Stimulated activated CD8-positive, alpha-beta memory T cell treated with anti-CD3 and anti-CD28 coated beads, Interleukin-2, amount 100 ng/mL, for 48 hours (primary cell): ENCODE results near the gene TGIF2.
A peak's percentile ranks its signal among the peaks of the same experiment; 100 is the strongest.
"Not testable (repeated sequence)": the region's sequence is repeated elsewhere in the genome, so short reads cannot be mapped to it uniquely, and the experiment has no call there.

ENCODE experiments used
- DNase-seq, 2 donors: peaks; one replicate each; pipeline ENCODE4 v3.0.0-alpha.2; 2020; ENCODE audit warnings: low read depth in 2 of 2

Gene TGIF2

DNA sequence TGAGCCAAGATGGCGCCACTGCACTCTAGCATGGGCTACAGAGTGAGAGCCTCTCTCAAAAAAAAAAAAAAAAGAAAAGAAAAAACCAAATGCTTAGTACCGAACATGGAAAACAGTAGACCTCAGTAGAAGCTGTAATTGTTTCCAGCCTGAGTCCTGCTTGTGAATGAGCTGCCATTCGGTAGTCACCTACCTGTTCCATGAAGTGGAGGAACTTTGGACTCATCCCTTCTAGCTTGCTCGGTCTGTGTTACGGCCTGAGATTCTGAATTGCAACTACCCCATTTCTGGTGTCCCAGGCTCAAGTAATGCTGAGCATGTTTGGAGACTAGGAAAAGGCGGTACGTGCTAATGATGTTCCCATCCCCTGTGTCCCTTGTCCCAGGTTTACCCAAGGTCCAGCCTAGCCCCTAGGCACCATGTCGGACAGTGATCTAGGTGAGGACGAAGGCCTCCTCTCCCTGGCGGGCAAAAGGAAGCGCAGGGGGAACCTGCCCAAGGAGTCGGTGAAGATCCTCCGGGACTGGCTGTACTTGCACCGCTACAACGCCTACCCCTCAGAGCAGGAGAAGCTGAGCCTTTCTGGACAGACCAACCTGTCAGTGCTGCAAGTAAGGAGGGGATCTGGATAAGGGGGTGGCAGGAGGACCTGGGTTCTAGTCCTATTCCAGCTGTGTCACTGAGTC lies 5.1 kb downstream of the TGIF2 start:
- no peak for DNase-seq

DNA sequence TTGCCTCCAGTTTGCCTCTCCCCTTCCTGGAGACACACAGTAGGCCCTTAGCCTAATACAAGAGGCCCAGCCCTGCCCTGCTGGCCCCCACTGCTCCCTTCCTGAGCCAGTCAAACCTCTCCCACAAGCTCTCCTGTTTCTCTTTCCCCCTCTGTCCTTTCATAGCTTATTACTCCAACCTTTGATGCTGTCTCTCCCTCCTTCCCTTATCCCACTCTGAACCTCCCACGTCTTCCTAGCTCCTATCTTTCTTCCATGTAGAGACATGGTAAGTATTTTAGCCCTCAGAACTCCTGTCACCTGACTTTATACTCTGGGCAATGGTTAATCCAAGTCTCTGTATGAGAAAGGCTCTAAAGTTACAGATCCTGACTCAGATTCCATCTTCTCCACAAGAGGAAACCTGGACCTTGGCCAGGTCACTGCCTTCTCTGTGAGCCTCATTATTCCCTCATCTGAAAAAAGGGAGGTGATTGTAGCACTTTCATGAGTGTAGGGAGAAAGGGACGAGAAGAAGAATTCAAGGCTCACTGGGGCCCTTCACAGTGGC lies 6.7 kb downstream of the TGIF2 start:
- no peak for DNase-seq

DNA sequence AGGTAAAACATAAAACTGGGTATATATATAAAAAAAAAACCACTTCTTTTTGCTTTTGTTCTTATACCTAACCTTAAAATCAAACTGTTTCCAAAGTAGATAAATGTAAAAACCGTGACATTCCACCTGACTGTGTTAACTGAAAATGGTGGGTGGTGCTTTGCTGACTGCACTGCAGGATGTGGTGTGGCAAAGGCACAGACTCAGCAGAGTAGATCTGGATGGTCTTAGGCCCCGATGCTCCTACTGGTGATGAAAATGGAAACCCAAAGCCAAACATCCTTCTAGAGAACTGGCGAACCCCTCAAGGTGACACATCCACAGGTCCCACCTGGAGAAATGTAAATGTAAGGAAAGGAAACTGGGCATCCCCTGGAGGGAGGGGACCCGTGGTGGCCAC lies 8.9 kb downstream of the TGIF2 start:
- DNase-seq, result no peak

DNA sequence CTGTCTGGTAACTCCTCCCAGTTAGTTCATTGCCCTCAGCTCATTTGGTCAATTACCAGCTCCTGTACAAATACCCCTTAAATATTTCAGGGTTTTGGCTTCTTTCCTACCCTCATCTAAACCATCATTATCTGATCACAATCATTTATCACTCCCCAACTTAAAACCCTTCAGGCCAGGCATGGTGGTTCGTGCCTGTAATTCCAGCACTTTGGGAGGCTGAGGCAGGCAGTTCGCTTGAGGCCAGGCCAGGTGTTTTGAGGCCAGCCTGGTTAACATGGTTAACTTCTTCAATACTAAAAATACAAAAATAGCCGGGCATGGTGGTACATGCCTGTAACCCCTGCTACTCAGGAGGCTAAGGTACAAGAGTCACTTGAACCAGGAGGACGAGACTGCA lies 9.4 kb downstream of the TGIF2 start:
- DNase-seq, result no peak

DNA sequence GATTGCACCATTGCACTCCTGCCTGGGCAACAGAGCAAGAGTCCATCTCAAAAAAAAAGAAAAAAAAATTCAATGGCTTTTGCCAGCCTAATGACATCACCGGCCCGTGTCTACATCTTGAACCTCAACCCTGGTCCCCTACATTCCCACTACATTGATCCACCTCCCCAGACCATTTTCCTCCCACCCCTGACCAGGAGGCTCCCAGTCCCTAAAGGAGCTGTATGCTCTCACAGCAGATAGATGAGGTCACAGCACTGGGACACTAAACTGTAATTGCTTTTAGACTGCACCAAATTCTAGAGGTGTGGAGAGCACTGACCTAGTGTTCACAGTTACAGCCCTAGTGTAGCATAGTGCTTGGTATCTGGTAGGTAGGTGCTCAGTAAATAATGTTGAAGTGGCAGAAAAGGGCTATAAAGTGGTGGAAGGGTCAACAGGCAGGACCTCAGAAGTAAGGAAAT lies 10.7 kb downstream of the TGIF2 start:
- no peak for DNase-seq

DNA sequence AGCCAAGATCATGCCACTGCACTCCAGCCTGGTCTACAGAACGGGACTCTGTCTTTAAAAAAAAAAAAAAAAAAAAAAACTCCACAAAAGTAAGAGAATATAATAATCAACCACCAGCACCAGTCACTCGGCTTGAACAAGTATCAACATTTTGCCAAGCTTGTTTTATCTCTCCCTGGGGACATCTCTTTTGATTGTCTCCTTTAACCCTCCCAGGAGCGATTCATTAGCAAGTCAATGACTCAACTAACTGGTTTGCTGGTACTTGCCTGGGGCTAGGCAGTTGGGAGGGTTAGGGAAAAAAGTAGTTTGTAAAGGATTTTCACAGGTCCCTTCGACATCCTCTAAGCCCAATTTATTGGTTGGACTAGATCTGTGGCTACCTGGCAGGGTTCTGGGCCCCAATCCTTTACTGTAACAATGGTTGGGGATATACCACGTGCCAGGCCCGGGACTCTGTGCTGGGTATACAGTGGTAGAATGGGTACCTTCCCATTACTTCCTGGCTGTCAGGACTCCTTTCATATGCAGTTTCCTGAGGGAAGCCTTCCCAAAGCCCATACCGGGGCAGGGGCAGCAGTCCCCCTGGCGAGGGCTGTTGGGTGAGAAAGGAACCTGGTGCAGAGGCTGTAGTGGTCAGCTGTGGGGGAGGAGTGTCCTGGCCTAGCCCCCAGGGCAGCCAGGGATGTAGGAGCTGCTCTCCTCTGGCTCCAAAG lies 12.2 kb downstream of the TGIF2 start:
- no peak for DNase-seq

DNA sequence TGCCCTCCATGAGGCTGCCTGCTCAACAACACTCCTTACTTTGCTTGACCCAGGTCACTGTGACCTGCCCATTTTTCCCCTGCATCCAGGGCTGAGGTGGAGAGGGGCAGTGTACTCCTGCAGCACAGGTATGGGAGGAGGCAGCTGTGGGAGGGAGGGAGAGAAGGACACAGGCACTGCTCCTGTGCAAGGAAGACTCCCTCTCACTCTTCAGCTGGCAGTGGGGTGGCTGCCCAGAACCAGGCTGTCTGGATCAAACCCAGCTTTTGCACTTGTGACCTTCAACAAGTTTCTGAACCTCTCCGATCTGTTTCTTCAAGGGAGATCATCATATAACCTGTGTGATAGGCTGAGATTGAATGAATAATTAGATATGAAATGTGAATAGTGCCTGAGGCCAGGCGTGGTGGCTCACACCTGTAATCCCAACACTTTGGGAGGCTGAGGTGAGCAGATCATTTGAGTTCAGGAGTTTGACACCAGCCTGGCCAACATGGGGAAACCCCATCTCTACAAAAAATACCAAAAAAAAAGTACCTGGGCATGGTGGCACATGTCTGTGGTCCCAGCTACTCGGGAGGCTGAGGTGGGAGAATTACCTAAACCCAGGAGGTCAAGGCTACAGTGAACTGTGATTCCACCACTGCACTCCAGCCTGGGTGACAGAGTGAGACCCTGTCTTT lies 14.1 kb downstream of the TGIF2 start:
- no peak for DNase-seq

DNA sequence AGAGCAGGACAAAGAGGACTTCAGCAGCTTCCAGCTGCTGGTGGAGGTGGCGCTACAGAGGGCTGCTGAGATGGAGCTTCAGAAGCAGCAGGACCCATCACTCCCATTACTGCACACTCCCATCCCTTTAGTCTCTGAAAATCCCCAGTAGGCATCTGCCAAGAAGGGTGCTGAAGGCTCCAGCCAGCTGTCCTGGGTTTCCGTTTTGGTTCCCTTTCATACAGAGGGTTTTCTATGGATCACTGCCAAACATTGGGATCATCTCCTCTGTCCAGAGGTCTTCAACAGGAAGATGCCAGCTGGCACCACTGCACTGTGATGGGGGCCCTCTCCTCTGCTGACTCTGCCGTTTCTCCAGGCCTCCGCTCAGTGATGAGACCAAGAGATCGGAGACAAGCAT lies 17.9 kb downstream of the TGIF2 start:
- no peak for DNase-seq

DNA sequence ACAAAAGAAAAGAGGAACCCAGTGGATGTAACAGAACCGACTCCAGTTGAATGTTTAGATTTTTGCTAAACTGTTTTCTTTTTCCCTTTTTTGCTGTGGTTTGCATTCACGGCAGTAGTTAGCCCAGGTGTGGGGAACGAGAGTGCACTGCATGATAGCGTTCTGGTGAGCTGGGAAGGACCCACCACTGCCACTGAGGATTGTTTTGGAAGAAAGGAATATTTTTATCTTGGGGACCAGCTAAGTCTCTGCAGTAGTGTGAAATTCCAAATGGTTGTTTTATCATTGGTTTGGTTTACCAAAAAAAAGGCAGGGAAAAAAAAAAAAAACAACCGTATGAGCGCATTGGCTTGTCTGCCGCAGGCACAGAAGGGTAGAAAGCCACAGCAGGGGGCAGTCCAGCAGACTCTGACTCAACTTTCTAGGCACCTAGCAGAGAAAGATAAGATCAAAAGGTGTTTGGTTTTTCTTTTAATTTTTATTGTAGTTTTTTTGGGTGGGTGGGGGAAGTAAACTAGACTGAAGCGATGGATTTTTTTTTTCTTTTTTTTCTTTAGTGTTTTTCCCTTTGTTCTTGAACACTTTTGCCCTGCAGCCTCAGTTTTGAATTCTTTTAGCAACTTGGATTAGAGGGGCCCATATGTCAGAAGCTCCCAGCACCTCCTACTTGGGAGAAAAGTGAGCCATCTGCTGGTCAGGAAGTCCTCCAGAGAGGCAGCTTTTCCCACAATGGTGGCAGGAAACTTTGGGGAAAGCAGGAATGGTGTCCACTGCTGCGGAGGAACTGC lies 18.7 kb downstream of the TGIF2 start:
- no peak for DNase-seq

DNA sequence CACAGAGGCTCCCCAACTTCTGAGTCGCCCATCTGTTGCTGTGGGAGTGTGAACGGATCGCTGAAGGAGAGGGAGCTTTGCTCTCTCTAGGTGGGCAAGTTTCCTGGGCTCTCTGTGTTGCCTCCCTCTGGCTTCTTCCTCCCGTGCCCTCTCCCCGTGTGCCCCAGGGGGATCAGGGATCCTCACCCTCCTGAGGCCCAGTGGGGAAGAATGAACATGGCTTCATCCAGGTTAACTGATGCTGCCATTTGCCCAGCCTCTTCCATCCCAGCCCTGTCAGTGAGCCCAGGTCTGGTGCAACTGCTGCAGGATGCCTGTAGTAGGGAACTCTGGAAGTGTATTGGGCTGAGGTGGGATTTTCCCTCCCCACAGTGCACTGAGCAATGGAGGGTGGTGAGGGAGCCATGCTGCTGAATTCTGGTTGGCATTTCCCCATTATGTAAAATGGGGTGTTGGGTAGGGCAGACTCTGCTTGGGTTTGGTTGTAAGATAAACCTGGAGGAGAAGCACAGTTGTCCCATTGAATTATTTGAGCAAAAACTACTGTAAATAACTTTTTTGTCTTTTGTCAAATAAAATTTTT lies 20.0 kb downstream of the TGIF2 start:
- no peak for DNase-seq

DNA sequence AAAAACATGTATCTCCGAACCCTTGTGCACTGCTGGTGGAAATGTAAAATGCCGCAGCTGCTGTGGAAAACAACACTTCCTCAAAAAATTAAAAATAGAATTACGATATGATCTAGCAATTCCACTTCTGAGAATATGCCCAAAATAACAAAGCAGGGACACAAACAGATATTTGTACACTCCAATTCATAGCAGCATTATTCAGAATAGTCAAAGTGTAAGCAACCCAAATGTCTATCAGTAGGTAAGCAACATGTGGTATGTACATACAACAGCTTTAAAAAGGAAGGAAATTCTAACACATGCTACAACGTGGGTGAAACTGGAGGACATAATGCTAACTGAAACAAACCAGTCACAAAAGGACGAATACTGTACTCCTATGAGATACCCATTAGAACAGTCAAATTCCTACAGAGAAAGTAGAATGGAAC lies 26.5 kb downstream of the TGIF2 start:
- no peak for DNase-seq

DNA sequence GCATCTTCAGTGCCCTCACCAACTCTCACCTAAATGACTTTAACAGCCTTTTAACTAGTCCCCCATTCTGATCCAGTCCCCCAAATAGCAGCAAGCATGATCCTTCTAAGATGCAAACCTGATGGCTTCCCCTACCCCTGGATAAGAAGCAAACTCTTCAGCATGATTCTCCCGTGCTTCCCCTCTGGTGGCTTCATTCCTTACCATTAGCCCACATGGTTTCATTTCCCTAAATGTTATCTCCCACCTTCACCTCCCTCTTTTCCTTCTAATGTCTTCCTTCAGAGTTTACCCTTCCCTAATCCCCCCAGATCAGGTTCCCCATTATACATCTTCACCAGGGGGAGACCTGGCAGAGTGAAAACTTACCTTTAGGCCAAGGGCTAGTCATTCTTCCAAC lies 28.1 kb downstream of the TGIF2 start:
- DNase-seq, result no peak

DNA sequence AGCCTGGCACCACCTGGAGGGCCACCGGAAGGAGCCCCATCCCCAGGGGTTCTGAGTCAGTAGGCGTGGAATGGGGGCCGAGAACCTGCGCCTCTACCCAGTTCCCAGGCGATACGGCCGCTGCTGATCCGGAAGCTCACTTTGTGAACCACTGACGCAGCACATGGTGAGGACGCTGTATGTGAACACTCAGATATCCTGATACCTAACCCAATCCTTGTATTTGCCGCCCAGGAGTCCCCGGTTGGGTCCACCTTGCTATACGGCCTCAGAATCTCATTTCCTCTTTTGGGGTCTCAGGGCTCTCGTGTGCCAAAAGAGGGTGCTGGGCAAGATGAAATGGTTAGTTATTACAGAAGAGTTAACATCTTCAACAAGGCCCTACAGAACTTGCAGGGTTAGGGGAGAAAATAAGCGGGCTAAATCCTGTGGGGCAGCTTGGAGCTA lies 31.6 kb downstream of the TGIF2 start:
- peak in 1 of 2 donors; percentile 23 for DNase-seq

DNA sequence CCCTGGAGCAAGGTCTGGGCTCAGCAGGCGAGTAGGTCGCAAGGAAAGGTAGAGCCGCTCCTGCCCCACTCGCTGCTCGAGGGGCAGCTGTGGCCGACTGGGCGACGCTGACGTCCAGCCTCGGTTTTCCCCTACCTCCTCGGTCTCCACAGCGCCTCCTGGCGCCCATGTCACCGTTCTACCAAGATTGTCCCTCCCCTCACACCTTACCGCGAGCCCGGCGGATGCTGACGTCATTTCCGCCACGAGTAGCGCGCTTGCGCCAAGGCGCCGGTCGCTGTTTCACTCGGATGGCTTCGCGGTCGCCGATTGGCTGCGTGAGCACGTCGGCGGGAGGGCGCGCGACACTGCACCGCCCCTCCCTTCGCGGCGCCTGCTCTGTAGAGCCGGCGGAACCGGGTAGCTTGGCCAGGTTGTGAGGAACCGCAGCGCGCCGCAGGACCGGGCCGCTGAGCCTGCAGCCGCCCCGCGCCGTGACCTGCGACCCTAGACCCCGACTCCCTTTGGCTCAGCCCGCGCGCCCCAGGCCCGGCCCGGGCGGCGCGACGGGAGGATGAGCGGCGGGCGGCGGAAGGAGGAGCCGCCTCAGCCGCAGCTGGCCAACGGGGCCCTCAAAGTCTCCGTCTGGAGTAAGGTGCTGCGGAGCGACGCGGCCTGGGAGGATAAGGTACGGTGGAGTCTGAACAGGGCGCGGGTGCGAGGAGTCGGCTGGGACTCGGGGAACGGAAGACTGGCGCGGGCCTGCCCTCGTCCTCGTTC lies 32.2 kb downstream of the TGIF2 start, which contains the start of gene RAB5IF:
Gene RAB5IF (plus strand): TSS at position 381 of the 759 bp plus-strand sequence. CDS start 173 bp downstream, at position 554.
- DNase-seq, result peak; percentile 99

DNA sequence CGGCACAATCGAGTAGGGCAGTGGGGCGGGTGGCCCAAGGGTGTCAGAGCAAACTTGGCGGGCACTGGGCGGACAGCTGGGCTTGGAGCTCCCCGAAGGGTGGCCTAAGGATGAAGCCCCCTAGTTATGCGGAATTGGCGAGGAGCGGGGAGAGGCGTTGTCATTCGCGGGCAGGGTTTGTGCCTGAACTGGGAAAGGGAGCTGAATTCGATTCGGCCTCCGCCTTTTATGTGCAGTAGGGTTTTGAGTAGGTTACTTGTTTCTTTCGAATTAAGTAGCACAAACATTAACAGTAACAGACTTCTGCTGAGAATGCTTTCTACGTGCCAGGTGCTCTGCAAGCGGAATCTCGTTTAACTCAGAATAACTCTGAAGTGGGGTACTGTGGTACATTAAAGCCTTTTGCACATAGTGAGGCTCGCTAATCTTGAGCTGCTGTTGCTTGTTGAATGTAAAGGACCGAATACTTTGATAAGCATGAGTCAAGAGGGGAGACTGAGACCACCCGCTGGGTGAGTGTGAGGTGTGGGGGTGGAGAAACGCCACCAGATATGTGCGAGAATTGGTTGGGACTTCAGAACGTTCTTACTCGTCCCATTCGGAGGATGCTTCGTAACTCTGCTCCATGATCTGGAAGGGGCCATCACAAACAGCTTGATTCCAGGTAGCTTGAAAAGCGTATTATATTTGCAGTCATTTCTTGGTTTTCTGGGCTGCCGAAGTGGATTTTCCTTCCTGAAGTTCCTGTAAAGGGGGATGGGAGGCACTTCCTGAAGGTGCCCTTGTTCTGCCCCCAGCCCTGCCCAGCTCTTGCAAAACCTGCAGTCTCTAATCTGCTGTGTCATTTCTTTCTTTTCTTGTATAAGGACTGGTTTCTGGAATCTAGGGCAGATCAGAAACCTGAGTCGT lies 33.0 kb downstream of the TGIF2 start:
- no peak for DNase-seq

DNA sequence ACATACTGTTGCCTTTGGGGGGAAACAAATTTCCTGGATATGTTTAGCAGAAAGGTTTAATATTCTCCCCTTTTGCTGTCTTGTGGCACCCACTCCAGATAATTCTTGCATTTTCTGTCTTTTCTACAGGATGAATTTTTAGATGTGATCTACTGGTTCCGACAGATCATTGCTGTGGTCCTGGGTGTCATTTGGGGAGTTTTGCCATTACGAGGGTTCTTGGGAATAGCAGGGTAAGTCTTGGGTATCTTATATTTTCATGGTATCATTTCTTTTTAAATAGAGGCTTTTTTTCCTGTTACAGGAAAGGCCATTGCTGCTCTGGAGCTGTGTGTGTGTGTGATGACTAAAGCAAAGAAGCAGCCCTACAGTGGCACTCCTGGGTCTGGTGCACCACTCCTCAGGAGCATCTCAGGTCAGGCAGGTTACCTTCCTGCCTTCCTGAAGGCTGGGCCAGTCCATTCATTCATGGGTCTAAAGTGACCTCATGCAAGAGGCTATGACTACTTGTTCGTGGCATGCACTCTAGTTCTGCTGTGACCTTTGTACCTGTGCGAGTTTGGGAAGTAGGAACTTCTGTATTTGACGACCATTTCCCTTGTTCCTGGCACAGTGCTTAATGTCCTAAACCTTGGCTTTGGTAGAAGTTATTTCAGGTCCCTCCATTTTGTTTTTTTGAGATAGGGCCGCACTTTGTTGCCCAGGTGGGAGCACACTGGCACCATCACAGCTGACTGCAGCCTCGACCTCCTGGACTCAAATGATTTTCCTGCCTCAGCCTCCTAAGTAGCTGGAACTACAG lies 34.4 kb downstream of the TGIF2 start:
- no peak for DNase-seq

DNA sequence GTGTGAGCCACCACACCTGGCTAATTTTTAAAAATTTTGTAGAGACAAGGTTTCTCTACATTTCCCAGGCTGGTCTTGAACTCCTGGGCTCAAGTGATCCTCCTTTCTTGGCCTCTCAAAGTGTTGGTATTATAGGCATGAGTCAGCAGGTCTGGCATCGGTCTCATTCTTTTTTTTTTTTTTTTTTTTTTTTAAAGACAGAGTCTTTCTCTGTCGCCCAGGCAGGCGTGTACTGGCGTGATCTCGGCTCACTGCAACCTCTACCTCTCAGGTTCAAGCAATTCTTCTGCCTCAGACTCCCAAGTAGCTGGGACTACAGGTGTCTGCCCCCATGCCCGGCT lies 35.0 kb downstream of the TGIF2 start:
- not testable (repeated sequence) for DNase-seq

DNA sequence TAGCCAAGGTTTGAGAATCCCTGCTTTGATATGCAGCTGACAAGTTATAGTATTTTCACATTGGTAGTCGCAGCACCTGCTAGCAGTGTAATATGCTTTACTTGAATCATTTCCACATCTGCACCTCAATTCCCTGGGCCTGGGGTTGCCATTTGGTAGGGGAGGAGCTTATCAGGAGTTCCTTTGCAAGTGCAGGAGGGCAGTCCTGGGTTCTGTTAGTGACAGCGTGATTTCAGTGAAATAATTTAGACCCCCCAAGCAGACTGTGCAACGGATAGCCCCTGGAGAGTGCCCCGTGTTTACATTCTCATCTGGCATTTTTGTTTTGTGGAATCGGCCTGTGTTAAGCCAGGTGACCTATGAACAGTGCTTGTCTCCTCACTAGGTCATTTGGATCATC lies 38.2 kb downstream of the TGIF2 start:
- DNase-seq, result no peak

DNA sequence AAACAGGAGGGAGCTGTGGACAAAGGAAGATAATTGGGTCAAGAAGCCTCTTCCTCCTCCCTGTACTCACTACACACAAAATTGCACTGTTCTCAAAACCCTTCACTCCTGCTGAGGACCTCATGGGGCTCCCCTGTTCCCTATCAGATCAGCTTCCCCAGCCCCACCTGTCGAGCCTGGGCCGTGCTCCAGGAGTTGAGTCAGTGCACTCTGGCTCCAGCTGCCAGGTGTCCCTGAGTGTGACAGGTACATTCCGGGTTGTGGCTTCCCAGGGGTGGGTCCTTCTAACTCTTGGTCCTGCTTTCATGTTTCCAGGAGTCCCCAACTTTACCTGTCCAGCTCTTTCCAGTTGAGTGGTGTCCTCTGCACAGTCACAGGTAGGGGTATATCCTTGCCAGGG lies 40.6 kb downstream of the TGIF2 start:
- DNase-seq, result no peak
